Kidney epithelial cell (primary cell): ENCODE measurements around the gene PRKCA. TPM values are rescaled to one million over a fixed set of nuclear protein-coding genes. Genes with fewer than 3 reads are reported as not detected.
"Not testable (repeated sequence)": the region's sequence is repeated elsewhere in the genome, so short reads cannot be mapped to it uniquely, and the experiment has no call there.

Experiments
- DNase-seq: peaks from one replicate; pipeline ENCODE4 v3.0.0-alpha.2; 2010; ENCODE audit warnings: low read depth
- H3K27me3 ChIP-seq: 2 replicates; pipeline ENCODE4 v1.6.0; 2011; ENCODE audit warnings: low read length; ENCODE audit not compliant: control insufficient read depth, insufficient read depth
- H3K36me3 ChIP-seq: 2 replicates; pipeline ENCODE4 v1.5.1; 2011; ENCODE audit warnings: low read length; ENCODE audit not compliant: control insufficient read depth, insufficient read depth
- H3K4me3 ChIP-seq: 2 replicates; pipeline ENCODE4 v1.5.1; 2011; ENCODE audit warnings: low read depth, mild to moderate bottlenecking, control low read depth, low read length
- total RNA-seq: library from RNA; depleted of rRNA; stranded (reverse); fragments of >200 nt; gene quantifications from 2 replicates; pipeline ENCODE4 v1.2.3, GENCODE V29; 2015
- TF ChIP-seq, protein P1 (sequence below): IDR thresholded peaks from 2 replicates; pipeline ENCODE4 v1.5.1; 2011; ENCODE audit warnings: mild to moderate bottlenecking, moderate library complexity, low read length, control low read depth, inconsistent platforms; ENCODE audit not compliant: insufficient read depth, poor library complexity, severe bottlenecking

The PRKCA gene
- total RNA-seq, 1 donor from 2014 or later, result 5.7 TPM

- TF ChIP-seq, protein P1, sequence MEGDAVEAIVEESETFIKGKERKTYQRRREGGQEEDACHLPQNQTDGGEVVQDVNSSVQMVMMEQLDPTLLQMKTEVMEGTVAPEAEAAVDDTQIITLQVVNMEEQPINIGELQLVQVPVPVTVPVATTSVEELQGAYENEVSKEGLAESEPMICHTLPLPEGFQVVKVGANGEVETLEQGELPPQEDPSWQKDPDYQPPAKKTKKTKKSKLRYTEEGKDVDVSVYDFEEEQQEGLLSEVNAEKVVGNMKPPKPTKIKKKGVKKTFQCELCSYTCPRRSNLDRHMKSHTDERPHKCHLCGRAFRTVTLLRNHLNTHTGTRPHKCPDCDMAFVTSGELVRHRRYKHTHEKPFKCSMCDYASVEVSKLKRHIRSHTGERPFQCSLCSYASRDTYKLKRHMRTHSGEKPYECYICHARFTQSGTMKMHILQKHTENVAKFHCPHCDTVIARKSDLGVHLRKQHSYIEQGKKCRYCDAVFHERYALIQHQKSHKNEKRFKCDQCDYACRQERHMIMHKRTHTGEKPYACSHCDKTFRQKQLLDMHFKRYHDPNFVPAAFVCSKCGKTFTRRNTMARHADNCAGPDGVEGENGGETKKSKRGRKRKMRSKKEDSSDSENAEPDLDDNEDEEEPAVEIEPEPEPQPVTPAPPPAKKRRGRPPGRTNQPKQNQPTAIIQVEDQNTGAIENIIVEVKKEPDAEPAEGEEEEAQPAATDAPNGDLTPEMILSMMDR, result no peak
- Histone ChIP-seq H3K27me3 (no peaks in the 10 kb centered on the region), H3K36me3 (no peaks in the 10 kb centered on the region), H3K4me3 (no peak overlapping the region)
- no peak for DNase-seq
These were observed 95.6 kb downstream of the PRKCA start for GRCh38 chr17:66398059-66398458.

GRCh38 chr17:66398617-66399016 is 96.2 kb downstream of the PRKCA start:
- TF ChIP-seq, protein P1, result no peak
- no peaks in the 10 kb centered on the region for H3K36me3 ChIP-seq
- H3K27me3 ChIP-seq, result no peaks in the 10 kb centered on the region
- no peak overlapping the region for H3K4me3 ChIP-seq
- no peak for DNase-seq

- TF ChIP-seq, protein P1, result no peak
- DNase-seq, result no peak
- no peaks in the 10 kb centered on the region for H3K27me3 ChIP-seq
- H3K4me3 ChIP-seq, result no peak overlapping the region
- H3K36me3 ChIP-seq, result no peaks in the 10 kb centered on the region
These were observed 97.0 kb downstream of the PRKCA start for GRCh38 chr17:66399441-66399840.

DNA sequence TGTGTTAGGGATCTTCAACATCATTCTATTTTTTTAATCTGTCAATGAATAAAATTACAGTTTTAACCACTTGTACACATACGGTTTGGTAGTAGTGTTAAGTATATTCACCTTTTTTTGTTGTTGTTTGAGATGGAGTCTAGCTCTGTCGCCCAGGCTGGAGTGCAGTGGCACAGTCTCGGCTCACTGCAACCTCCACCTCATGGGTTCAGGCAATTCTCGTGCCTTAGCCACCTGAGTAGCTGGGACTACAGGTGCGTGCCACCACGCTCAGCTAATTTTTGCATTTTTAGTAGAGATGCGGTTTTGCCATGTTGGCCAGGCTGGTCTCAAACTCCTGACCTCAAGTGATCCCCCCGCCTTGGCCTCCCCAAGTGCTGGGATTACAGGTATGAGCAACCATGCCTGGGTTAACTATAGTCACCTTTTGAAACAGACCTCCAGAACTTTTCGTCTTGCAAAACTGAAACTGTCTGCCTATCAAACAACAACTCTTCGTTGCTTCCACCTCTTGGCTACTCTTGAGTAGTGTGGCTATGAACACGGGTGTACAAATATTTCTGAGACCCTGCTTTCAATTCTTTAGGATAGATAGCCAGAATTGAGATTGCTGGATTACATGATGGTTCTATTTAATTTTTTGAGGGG is 97.8 kb downstream of the PRKCA start:
- not testable (repeated sequence) for DNase-seq, H3K4me3 ChIP-seq, H3K27me3 ChIP-seq, H3K36me3 ChIP-seq

DNA sequence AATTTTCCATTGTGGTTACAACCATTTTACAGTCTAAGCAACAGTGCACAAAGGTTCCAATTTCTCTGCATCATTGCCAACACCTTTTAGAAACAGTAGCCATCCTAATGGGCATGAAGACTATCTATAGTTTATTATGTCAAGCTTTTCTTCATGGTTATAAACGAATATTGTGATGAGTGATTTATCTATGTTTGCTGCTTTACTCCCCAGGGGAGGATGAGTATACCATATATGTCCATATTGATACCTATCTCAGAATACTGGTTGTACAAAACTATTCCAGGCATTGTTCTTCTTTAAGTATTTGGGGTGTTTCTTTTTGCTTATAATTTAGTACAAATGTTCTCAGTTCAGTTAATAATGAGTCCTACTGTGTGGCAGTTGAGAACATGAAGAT is 98.3 kb downstream of the PRKCA start:
- no peak for DNase-seq
- no peak overlapping the region for H3K4me3 ChIP-seq
- H3K36me3 ChIP-seq, result no peaks in the 10 kb centered on the region
- TF ChIP-seq, protein P1, result no peak
- H3K27me3 ChIP-seq, result no peaks in the 10 kb centered on the region

GRCh38 chr17:66401364-66401763 is 99.0 kb downstream of the PRKCA start:
- H3K4me3 ChIP-seq, result no peak overlapping the region
- TF ChIP-seq, protein P1, result no peak
- no peak for DNase-seq

More at GRCh38 chr17:66401364-66401763, 99.0 kb downstream of the PRKCA start:
- Histone ChIP-seq H3K27me3 (no peaks in the 10 kb centered on the region), H3K36me3 (no peaks in the 10 kb centered on the region)
